K562 (cell line): Measurements from ENCODE around the gene ROM1. TPM values are rescaled to one million over a fixed set of nuclear protein-coding genes. Genes with fewer than 3 reads are reported as not detected.
A peak's percentile ranks its signal among the peaks of the same experiment; 100 is the strongest.

Experiments used
- CCNT2 ChIP-seq: IDR thresholded peaks from 2 replicates; pipeline ENCODE4 v1.6.1; 2011; ENCODE audit warnings: borderline replicate concordance, low read depth, mild to moderate bottlenecking, moderate library complexity, mixed read lengths, low read length; ENCODE audit not compliant: insufficient read length; ENCODE audit errors: extremely low read depth
- HDAC1 ChIP-seq, 2 experiments: fragments of 450-650 bp; IDR thresholded peaks; 2 replicates each; pipeline ENCODE4 v1.6.1; 2016 to 2017; ENCODE audit warnings: inconsistent platforms in 1 of 2, mild to moderate bottlenecking in 1 of 2, moderate library complexity in 1 of 2
- MITF ChIP-seq: IDR thresholded peaks from 2 replicates; pipeline ENCODE4 v1.6.1; 2014; ENCODE audit warnings: antibody characterized with exemption
- MYNN ChIP-seq, 2 experiments: sonication (generic); formaldehyde crosslinking in 1 of 2; IDR thresholded peaks; 2 replicates each; pipeline versions ENCODE4 v1.5.0 to v1.6.1; 2016 to 2020; ENCODE audit warnings: antibody characterized with exemption in 1 of 2, missing genetic modification reagents in 1 of 2
- PHF8 ChIP-seq: fragments of 200-600 bp; sonication (generic); IDR thresholded peaks from 2 replicates; pipeline ENCODE4 v1.6.1; 2012; ENCODE audit warnings: mixed run types, mild to moderate bottlenecking, inconsistent platforms, low read length, moderate library complexity, borderline replicate concordance
- POLR2A ChIP-seq: fragments of 450-650 bp; conservative IDR thresholded peaks from 2 replicates; pipeline ENCODE4 v1.6.1; 2016
- POLR2B ChIP-seq: fragments of 450-650 bp; IDR thresholded peaks from 2 replicates; pipeline ENCODE4 v1.6.1; 2018; ENCODE audit warnings: low read depth; ENCODE audit not compliant: partially characterized antibody
- RBFOX2 ChIP-seq: fragments of 200-400 bp; formaldehyde crosslinking; IDR thresholded peaks from 2 replicates; pipeline ENCODE4 v1.6.1; 2017; ENCODE audit warnings: low read depth, mild to moderate bottlenecking, low read length, moderate library complexity
- TOE1 ChIP-seq, 2 experiments: fragments of 450-650 bp in 1 of 2; sonication (generic) in 1 of 2; formaldehyde crosslinking in 1 of 2; IDR thresholded peaks; 2 replicates each; pipeline versions ENCODE4 v1.7.1 to v1.8.0; 2016 to 2022; ENCODE audit warnings: borderline replicate concordance in 2 of 2, mild to moderate bottlenecking in 2 of 2, antibody characterized with exemption in 1 of 2, inconsistent platforms in 1 of 2, low read depth in 1 of 2, missing genetic modification reagents in 1 of 2, moderate library complexity in 1 of 2
- ZBTB49 ChIP-seq: sonication (generic); formaldehyde crosslinking; IDR thresholded peaks from 2 replicates; pipeline ENCODE4 v1.8.0; 2022; ENCODE audit warnings: missing genetic modification reagents, mild to moderate bottlenecking, borderline replicate concordance
- ZFX ChIP-seq: sonication (generic); formaldehyde crosslinking; IDR thresholded peaks from 2 replicates; pipeline ENCODE4 v1.8.0; 2022; ENCODE audit warnings: mild to moderate bottlenecking, missing genetic modification reagents, moderate library complexity
- ZNF511 ChIP-seq: sonication (generic); formaldehyde crosslinking; IDR thresholded peaks from 2 replicates; pipeline ENCODE4 v1.8.0; 2022; ENCODE audit warnings: mild to moderate bottlenecking, missing genetic modification reagents
- polyA plus RNA-seq, 8 experiments: library from polyadenylated mRNA; depleted of rRNA in 4 of 8; stranded (reverse) in 5 of 8; unstranded in 3 of 8; fragments of >200 nt; fragmentation: Nextera tagmentation in 2 of 8; fragmentation: Illumina TruSeq in 1 of 8; extraction: Ambion mirVana in 2 of 8; extraction: Trizol in 1 of 8; gene quantifications; 2 replicates each; pipeline versions ENCODE4 v1.2.1 to v1.2.3, GENCODE V29; 2011 to 2014; ENCODE audit warnings: inconsistent platforms in 1 of 8, missing spikeins in 1 of 8
- total RNA-seq, 7 experiments: library from RNA; depleted of rRNA in 6 of 7; stranded (reverse); fragments of >200 nt in 6 of 7; fragmentation: Illumina TruSeq in 2 of 7; extraction: Trizol in 2 of 7; gene quantifications; 2 replicates each; pipeline versions ENCODE4 v1.2.1 to v1.2.3, GENCODE V29; 2011 to 2021; ENCODE audit warnings: low replicate concordance in 1 of 7

Gene ROM1
- total and polyA plus RNA-seq, 9 of the 15 experiments (the other 6 are each of a cell fraction or from before 2014, with no cell fraction given): 0.75 to 4.0 (median 2.6) TPM

- TF ChIP-seq POLR2A (peak; percentile 81), TOE1 (IDR thresholded peaks at IDR 0.05; ENCODE audit: borderline replicate concordance) (no peak), TOE1 (CRISPR knock-in tag; IDR thresholded peaks at IDR 0.05; ENCODE audit: borderline replicate concordance, low read depth) (no peak), ZNF511 (0 out of 2 replicates have a peak, but pooled peaks have one; percentile 69), ZFX (CRISPR knock-in tag) (peak; percentile 85), HDAC1 (IDR thresholded peaks at IDR 0.05) (peak in 1 of 2 experiments; percentile 61; a peak in 2 of 4 replicates), RBFOX2 (peak; percentile 90), MYNN (IDR thresholded peaks at IDR 0.05) (0 out of 2 replicates have a peak, but pooled peaks have one; percentile 12), MYNN (CRISPR knock-in tag; IDR thresholded peaks at IDR 0.05) (no peak), ZBTB49 (0 out of 2 replicates have a peak, but pooled peaks have one; percentile 32), POLR2B (peak; percentile 66), PHF8 (peak; percentile 64; the same call in 1 of the 2 replicates), MITF (no peak), CCNT2 (peak; percentile 74)
Observed at GRCh38 chr11:62601372-62602140, 11.5 kb upstream of the ROM1 start, which contains the start of gene MTA2 (continued).
